ENCODE measurements around the gene GKAP1. TPM values are rescaled to one million over a fixed set of nuclear protein-coding genes. Genes with fewer than 3 reads are reported as not detected.

GKAP1 gene
- total RNA-seq, 4 donors from 2014 or later: 4.9 to 44.1 (median 19.0) TPM

GRCh38 chr9:83800236-83801033 lies 17.1 kb downstream of the GKAP1 start:
- TF ChIP-seq CTCF (IDR thresholded peaks at IDR 0.05) (no peak), POLR2A (IDR thresholded peaks at IDR 0.05) (no peak)
- no peaks in the 10 kb centered on the region for H3K36me3 ChIP-seq
- DNase-seq: no peak

GRCh38 chr9:83794051-83794450 lies 23.5 kb downstream of the GKAP1 start:
- H3K36me3 ChIP-seq: no peaks in the 10 kb centered on the region
- no peak for DNase-seq
- no peak overlapping the region for H3K4me3 ChIP-seq
- intact Hi-C loops (cut with DNase I; ENCODE audit: low total_unique reads): no loop called here
- no peaks in the 10 kb centered on the region for H3K27me3 ChIP-seq
- H3K27ac ChIP-seq: no peak overlapping the region
- H3K4me1 ChIP-seq: no peaks in the 10 kb centered on the region
- no peak for TF ChIP-seq CTCF (IDR thresholded peaks at IDR 0.05)
- no peak for TF ChIP-seq POLR2A (IDR thresholded peaks at IDR 0.05)
- no peaks in the 10 kb centered on the region for H3K9me3 ChIP-seq

More at GRCh38 chr9:83800236-83801033, 17.1 kb downstream of the GKAP1 start:
- intact Hi-C loops (cut with DNase I; ENCODE audit: low total_unique reads): no loop called here
- no peak overlapping the region for H3K27ac ChIP-seq
- H3K4me3 ChIP-seq: no peak overlapping the region
- H3K9me3 ChIP-seq: no peaks in the 10 kb centered on the region
- H3K27me3 ChIP-seq: no peaks in the 10 kb centered on the region
- H3K4me1 ChIP-seq: no peaks in the 10 kb centered on the region

GRCh38 chr9:83792746-83793145 lies 24.8 kb downstream of the GKAP1 start:
- H3K4me1 ChIP-seq: no peaks in the 10 kb centered on the region
- intact Hi-C loops (cut with DNase I; ENCODE audit: low total_unique reads): no loop called here
- no peaks in the 10 kb centered on the region for H3K36me3 ChIP-seq
- DNase-seq: no peak
- TF ChIP-seq POLR2A (IDR thresholded peaks at IDR 0.05): no peak
- no peak for TF ChIP-seq CTCF (IDR thresholded peaks at IDR 0.05)
- no peaks in the 10 kb centered on the region for H3K27me3 ChIP-seq
- no peak overlapping the region for H3K27ac ChIP-seq
- H3K4me3 ChIP-seq: no peak overlapping the region
- H3K9me3 ChIP-seq: no peaks in the 10 kb centered on the region

GRCh38 chr9:83778164-83778563 lies 39.4 kb downstream of the GKAP1 start:
- no peak overlapping the region for H3K27ac ChIP-seq
- intact Hi-C loops (cut with DNase I; ENCODE audit: low total_unique reads): no loop called here

More at GRCh38 chr9:83778164-83778563, 39.4 kb downstream of the GKAP1 start:
- TF ChIP-seq CTCF (IDR thresholded peaks at IDR 0.05): no peak
- no peak for TF ChIP-seq POLR2A (IDR thresholded peaks at IDR 0.05)
- Histone ChIP-seq H3K9me3 (no peaks in the 10 kb centered on the region), H3K4me3 (no peak overlapping the region), H3K4me1 (no peaks in the 10 kb centered on the region), H3K36me3 (no peaks in the 10 kb centered on the region), H3K27me3 (no peaks in the 10 kb centered on the region)
- DNase-seq: no peak

All from uterus (tissue), 4 donors.